Measurements from ENCODE around the gene ERMP1.
"Not testable (repeated sequence)": the region's sequence is repeated elsewhere in the genome, so short reads cannot be mapped to it uniquely, and the experiment has no call there.

ERMP1 gene, protein sequence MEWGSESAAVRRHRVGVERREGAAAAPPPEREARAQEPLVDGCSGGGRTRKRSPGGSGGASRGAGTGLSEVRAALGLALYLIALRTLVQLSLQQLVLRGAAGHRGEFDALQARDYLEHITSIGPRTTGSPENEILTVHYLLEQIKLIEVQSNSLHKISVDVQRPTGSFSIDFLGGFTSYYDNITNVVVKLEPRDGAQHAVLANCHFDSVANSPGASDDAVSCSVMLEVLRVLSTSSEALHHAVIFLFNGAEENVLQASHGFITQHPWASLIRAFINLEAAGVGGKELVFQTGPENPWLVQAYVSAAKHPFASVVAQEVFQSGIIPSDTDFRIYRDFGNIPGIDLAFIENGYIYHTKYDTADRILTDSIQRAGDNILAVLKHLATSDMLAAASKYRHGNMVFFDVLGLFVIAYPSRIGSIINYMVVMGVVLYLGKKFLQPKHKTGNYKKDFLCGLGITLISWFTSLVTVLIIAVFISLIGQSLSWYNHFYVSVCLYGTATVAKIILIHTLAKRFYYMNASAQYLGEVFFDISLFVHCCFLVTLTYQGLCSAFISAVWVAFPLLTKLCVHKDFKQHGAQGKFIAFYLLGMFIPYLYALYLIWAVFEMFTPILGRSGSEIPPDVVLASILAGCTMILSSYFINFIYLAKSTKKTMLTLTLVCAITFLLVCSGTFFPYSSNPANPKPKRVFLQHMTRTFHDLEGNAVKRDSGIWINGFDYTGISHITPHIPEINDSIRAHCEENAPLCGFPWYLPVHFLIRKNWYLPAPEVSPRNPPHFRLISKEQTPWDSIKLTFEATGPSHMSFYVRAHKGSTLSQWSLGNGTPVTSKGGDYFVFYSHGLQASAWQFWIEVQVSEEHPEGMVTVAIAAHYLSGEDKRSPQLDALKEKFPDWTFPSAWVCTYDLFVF

DNA sequence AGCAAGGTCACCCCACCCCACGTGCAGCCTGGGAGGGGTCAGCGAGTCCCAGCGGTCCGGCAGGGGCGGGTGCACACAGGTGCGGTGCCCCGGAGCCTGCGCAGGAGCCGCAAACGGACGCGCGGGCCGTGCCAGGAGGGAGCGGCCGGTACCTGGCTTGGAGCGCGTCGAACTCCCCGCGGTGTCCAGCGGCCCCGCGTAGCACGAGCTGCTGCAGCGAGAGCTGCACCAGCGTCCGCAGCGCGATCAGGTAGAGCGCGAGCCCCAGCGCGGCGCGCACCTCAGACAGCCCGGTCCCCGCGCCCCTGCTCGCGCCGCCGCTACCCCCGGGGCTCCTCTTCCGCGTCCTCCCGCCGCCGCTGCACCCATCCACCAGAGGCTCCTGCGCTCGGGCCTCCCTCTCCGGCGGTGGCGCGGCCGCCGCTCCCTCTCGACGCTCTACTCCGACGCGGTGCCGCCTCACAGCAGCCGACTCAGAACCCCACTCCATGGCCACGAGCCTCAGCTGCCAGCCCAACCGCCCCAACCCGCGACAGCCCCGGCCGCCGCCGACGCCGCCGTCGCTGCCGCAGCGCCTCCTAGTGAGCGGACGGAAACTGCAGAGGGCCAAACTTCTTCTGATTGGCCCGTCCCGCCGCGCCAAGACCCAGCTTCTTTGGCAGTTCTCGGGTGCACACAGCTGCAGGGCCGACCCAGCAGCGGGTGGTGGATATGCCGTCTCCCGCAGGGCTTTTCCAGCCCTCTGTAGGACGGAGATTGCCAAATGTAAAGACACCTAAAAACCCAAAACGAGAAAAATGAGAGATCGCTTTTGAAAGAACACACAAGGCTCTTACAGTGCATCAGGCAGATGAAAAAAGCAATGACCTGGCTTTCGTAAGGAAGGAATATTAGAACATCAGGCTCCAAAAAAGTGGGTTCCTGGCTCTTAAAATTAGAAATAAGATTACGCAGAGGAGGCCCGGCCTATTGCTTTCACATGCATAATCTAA, at the start of gene ERMP1:
Gene ERMP1, minus strand, starts transcription at position 580 of the 992 bp plus-strand sequence. Its CDS starts 90 bp downstream, at position 490.
- Histone ChIP-seq H3K9ac (ENCODE audit: low read depth, low read length) (peak within 1 kb of the TSS; percentile 79), H3K27ac (ENCODE audit: low read length) (peak within 1 kb of the TSS; percentile 28), H3K79me2 (ENCODE audit: insufficient read depth, low read length) (no peaks in the 10 kb centered on the region)

DNA sequence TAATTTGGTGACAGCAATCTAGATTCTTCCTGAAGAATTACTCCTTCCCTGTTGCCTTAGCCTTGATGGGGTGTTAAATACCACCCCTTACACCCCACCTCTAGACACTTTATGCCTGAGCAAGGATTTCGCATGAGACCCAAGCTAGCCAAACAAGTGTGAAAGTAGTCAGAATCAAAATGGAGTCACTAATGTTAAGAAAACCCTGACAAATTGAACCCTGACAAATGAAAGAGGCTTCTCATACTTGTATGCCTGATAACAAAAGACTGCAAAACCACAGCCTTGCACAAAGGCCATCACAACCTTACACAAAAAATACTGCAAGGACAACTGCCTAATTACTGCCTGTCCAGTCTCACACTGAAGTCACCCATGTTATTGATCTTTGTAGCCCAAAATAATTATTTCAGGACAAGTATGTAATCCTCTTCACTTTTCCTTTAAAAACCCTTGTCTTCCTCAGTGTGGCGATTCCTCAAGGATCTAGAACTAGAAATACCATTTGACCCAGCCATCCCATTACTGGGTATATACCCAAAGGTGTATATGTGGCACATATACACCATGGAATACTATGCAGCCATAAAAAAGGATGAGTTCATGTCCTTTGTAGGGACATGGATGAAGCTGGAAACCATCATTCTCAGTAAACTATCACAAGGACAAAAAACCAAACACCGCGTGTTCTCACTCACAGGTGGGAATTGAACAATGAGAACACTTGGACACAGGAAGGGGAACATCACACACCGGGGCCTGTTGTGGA, 49.5 kb upstream of the ERMP1 start:
- not testable (repeated sequence) for DNase-seq; H3K4me3 ChIP-seq (ENCODE audit: low read depth in 1 of 2, low read length in 2 of 2); H3K36me3 ChIP-seq (ENCODE audit: insufficient read depth, low read length); H3K79me2 ChIP-seq (ENCODE audit: insufficient read depth, low read length); H3K27me3 ChIP-seq (ENCODE audit: insufficient read depth, low read length, poor library complexity); H3K4me2 ChIP-seq (ENCODE audit: insufficient read depth, low read length); H3K4me1 ChIP-seq (ENCODE audit: insufficient read depth, low read length); H4K20me1 ChIP-seq (ENCODE audit: insufficient read depth, low read length); H3K27ac ChIP-seq (ENCODE audit: low read length); H2AFZ ChIP-seq (ENCODE audit: low read depth, low read length); H3K9ac ChIP-seq (ENCODE audit: low read depth, low read length); H3K9me3 ChIP-seq (ENCODE audit: insufficient read depth, low read length, severe bottlenecking); ATAC-seq (ENCODE audit: insufficient read depth, low read depth)

More for the DNA sequence above, at the start of gene ERMP1:
- ATAC-seq (ENCODE audit: insufficient read depth, low read depth) (peak; percentile 92), DNase-seq (peak; percentile 86)
- TF ChIP-seq, protein P1, sequence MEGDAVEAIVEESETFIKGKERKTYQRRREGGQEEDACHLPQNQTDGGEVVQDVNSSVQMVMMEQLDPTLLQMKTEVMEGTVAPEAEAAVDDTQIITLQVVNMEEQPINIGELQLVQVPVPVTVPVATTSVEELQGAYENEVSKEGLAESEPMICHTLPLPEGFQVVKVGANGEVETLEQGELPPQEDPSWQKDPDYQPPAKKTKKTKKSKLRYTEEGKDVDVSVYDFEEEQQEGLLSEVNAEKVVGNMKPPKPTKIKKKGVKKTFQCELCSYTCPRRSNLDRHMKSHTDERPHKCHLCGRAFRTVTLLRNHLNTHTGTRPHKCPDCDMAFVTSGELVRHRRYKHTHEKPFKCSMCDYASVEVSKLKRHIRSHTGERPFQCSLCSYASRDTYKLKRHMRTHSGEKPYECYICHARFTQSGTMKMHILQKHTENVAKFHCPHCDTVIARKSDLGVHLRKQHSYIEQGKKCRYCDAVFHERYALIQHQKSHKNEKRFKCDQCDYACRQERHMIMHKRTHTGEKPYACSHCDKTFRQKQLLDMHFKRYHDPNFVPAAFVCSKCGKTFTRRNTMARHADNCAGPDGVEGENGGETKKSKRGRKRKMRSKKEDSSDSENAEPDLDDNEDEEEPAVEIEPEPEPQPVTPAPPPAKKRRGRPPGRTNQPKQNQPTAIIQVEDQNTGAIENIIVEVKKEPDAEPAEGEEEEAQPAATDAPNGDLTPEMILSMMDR (IDR thresholded peaks at IDR 0.05; ENCODE audit: borderline replicate concordance, extremely low read depth, low read length, poor library complexity, severe bottlenecking) = peak; percentile 81
- TF ChIP-seq EZH2 (IDR thresholded peaks at IDR 0.05; ENCODE audit: borderline replicate concordance, low read depth, low read length, severe bottlenecking) = peak; percentile 44
- Histone ChIP-seq H4K20me1 (ENCODE audit: insufficient read depth, low read length) (no peaks in the 10 kb centered on the region; the same call in 1 of the 2 replicates), H3K4me2 (ENCODE audit: insufficient read depth, low read length) (peak within 1 kb of the TSS; percentile 99), H2AFZ (ENCODE audit: low read depth, low read length) (peak within 1 kb of the TSS; percentile 93), H3K27me3 (ENCODE audit: insufficient read depth, low read length, poor library complexity) (peaks cover 20% of the 10 kb centered on the region), H3K36me3 (ENCODE audit: insufficient read depth, low read length) (no peaks in the 10 kb centered on the region; the same call in 1 of the 2 replicates), H3K4me1 (ENCODE audit: insufficient read depth, low read length) (peaks cover 30% of the 10 kb centered on the region), H3K9me3 (ENCODE audit: insufficient read depth, low read length, severe bottlenecking) (no peaks in the 10 kb centered on the region), H3K4me3 (ENCODE audit: low read depth in 1 of 2, low read length in 2 of 2) (peak within 1 kb of the TSS; percentile 50 to 93; a peak in 3 of 4 replicates)

DNA sequence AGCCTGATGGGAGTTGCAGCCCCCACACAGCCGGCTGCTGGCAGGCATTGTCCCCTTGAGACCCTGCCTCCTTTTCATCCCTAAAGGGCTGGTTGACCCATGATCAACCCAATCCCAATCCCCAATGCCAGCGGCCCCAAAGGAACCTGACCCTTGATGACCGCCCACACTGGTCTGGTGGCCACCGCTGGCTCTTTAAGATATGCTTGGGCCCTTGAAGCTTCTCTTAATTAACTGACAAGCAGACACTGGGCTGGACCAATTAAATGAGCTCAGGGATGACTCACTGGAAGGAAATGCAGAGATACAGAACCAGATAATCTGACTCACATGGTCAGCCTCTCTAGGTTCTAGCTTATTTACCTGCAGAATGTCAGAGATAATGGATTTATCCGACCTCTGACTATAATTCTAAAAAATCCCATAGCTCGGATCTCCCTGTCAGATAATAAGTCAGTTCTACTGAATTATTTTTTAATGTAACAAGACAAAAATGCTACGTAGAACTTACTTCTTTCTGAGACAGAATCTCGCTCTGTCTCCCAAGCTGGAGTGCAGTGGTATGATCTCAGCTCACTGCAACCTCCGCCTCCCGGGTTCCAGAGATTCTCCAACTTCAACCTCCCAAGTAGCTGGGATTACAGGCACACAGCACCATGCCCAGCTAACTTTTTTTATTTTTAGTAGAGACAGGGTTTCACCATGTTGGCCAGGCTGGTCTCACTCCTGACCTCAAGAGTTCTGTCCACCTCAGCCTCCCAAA, 46.7 kb upstream of the ERMP1 start:
- no peak overlapping the region for H3K4me2 ChIP-seq (ENCODE audit: insufficient read depth, low read length)
- H3K9ac ChIP-seq (ENCODE audit: low read depth, low read length) = no peak overlapping the region
- H3K9me3 ChIP-seq (ENCODE audit: insufficient read depth, low read length, severe bottlenecking) = no peaks in the 10 kb centered on the region
- no peaks in the 10 kb centered on the region for H3K4me1 ChIP-seq (ENCODE audit: insufficient read depth, low read length)
- DNase-seq (no peak), ATAC-seq (ENCODE audit: insufficient read depth, low read depth) (0 out of 3 replicates have a peak, but pooled peaks have one; percentile 31)
- H2AFZ ChIP-seq (ENCODE audit: low read depth, low read length) = no peak overlapping the region
- H3K4me3 ChIP-seq (ENCODE audit: low read depth in 1 of 2, low read length in 2 of 2) = no peak overlapping the region
- no peaks in the 10 kb centered on the region for H3K36me3 ChIP-seq (ENCODE audit: insufficient read depth, low read length)
- TF ChIP-seq, protein P1 (IDR thresholded peaks at IDR 0.05; ENCODE audit: borderline replicate concordance, extremely low read depth, low read length, poor library complexity, severe bottlenecking) = no peak
- no peak for TF ChIP-seq EZH2 (IDR thresholded peaks at IDR 0.05; ENCODE audit: borderline replicate concordance, low read depth, low read length, severe bottlenecking)
- no peak overlapping the region for H3K27ac ChIP-seq (ENCODE audit: low read length)
- no peaks in the 10 kb centered on the region for H3K79me2 ChIP-seq (ENCODE audit: insufficient read depth, low read length)
- H3K27me3 ChIP-seq (ENCODE audit: insufficient read depth, low read length, poor library complexity) = no peaks in the 10 kb centered on the region
- no peaks in the 10 kb centered on the region for H4K20me1 ChIP-seq (ENCODE audit: insufficient read depth, low read length)

Measured in DND-41 (cell line).